Measurements from ENCODE around the gene BABAM2.

Gene BABAM2

GRCh38 chr2:28318023-28318422, 427.5 kb downstream of the BABAM2 start:
- no peaks in the 10 kb centered on the region for H3K36me3 Mint-ChIP-seq
- no peak overlapping the region for H3K4me3 Mint-ChIP-seq
- H3K27me3 Mint-ChIP-seq: no peaks in the 10 kb centered on the region
- no peaks in the 10 kb centered on the region for H3K9me3 Mint-ChIP-seq
- H3K4me1 Mint-ChIP-seq: no peaks in the 10 kb centered on the region
- H3K27ac Mint-ChIP-seq: no peak overlapping the region

GRCh38 chr2:28318462-28319117, 428.1 kb downstream of the BABAM2 start:
- no peak overlapping the region for H3K27ac Mint-ChIP-seq
- no peak overlapping the region for H3K4me3 Mint-ChIP-seq
- no peaks in the 10 kb centered on the region for H3K36me3 Mint-ChIP-seq
- no peaks in the 10 kb centered on the region for H3K27me3 Mint-ChIP-seq
- H3K4me1 Mint-ChIP-seq: no peaks in the 10 kb centered on the region
- no peaks in the 10 kb centered on the region for H3K9me3 Mint-ChIP-seq

GRCh38 chr2:28319118-28320008, 428.8 kb downstream of the BABAM2 start:
- no peaks in the 10 kb centered on the region for H3K36me3 Mint-ChIP-seq
- H3K4me3 Mint-ChIP-seq: no peak overlapping the region
- H3K27ac Mint-ChIP-seq: no peak overlapping the region
- no peaks in the 10 kb centered on the region for H3K9me3 Mint-ChIP-seq
- no peaks in the 10 kb centered on the region for H3K4me1 Mint-ChIP-seq
- H3K27me3 Mint-ChIP-seq: no peaks in the 10 kb centered on the region

- no peaks in the 10 kb centered on the region for H3K36me3 Mint-ChIP-seq
- H3K27me3 Mint-ChIP-seq: no peaks in the 10 kb centered on the region
- peaks cover under 1% of the 10 kb centered on the region for H3K4me1 Mint-ChIP-seq
- H3K9me3 Mint-ChIP-seq: no peaks in the 10 kb centered on the region
- H3K4me3 Mint-ChIP-seq: no peak overlapping the region
- H3K27ac Mint-ChIP-seq: no peak overlapping the region
These were observed 429.5 kb downstream of the BABAM2 start for GRCh38 chr2:28320009-28320365.

DNA sequence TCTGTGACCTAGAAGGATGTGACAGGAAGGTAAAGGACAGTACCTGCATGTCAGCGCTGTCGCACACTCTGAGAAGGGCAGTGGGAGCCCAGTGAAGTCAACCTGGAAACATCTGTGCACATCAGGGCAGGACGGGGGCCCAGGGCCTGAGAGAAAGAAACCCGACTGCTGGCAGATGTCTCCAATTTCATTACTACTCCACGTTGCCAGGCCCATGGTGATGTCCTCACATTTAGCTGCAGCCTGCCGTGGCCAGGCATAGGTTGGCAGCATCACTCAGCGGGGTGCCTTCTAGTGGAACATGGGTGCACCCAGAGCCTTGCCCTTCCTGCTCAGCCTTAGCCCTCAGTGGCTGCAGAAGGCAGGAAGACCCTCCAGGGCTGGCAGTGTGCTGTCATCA, 429.8 kb downstream of the BABAM2 start:
- H3K27ac Mint-ChIP-seq: no peak overlapping the region

DNA sequence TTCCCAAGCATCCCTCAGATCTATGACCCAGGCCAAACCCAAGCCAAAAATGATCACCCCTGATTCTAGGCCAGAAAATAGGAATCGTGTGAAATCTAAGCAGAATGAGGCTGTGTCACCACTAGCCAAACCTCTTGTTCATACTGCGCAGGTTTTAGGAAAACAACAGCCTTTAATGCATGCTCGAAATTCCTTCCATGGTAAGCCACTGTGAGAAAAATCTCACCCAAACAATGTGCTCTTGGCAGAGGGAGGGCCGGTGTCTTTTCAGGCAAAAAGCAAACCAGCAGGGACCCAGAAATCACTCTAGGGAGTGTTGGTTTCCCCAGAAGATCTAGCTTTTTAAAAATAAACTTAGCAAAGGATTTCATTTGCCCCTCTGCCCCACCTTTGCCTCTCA, 430.9 kb downstream of the BABAM2 start:
- no peak overlapping the region for H3K4me3 Mint-ChIP-seq
- no peaks in the 10 kb centered on the region for H3K27me3 Mint-ChIP-seq
- peaks cover 3% of the 10 kb centered on the region for H3K4me1 Mint-ChIP-seq
- no peaks in the 10 kb centered on the region for H3K9me3 Mint-ChIP-seq
- H3K27ac Mint-ChIP-seq: no peak overlapping the region
- no peaks in the 10 kb centered on the region for H3K36me3 Mint-ChIP-seq

More for the DNA sequence above, 429.8 kb downstream of the BABAM2 start:
- H3K9me3 Mint-ChIP-seq: no peaks in the 10 kb centered on the region
- no peak overlapping the region for H3K4me3 Mint-ChIP-seq
- H3K36me3 Mint-ChIP-seq: no peaks in the 10 kb centered on the region
- peaks cover 3% of the 10 kb centered on the region for H3K4me1 Mint-ChIP-seq
- H3K27me3 Mint-ChIP-seq: no peaks in the 10 kb centered on the region

- Mint-ChIP-seq H3K27me3 (no peaks in the 10 kb centered on the region), H3K4me1 (peaks cover 3% of the 10 kb centered on the region), H3K4me3 (no peak overlapping the region), H3K9me3 (no peaks in the 10 kb centered on the region), H3K27ac (no peak overlapping the region), H3K36me3 (no peaks in the 10 kb centered on the region)
These were observed 431.5 kb downstream of the BABAM2 start for GRCh38 chr2:28322051-28322450.

DNA sequence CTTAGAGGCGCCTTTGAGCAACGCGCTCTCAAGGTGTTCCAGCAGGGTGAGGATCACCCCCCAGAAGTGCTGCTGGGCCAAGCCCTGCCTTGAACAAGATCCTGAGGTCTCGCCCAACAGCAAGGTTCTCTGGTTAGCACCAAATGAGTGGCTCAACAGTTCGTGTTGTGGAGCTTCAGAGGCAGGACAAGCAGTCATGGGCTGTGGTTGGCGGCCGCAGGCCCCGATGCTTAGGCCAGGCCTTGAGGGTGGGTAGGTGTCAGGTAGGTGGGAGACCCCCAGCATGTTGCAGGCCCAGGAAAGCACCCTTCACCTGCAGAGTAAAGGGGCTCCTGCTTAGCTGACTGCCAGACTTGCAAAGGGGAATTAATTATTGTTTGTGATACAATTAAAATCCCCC, 431.9 kb downstream of the BABAM2 start:
- Mint-ChIP-seq H3K4me1 (peaks cover 3% of the 10 kb centered on the region), H3K4me3 (no peak overlapping the region), H3K27ac (no peak overlapping the region), H3K27me3 (no peaks in the 10 kb centered on the region), H3K9me3 (no peaks in the 10 kb centered on the region), H3K36me3 (peaks cover 1% of the 10 kb centered on the region)

GRCh38 chr2:28322981-28323396, 432.5 kb downstream of the BABAM2 start:
- H3K4me3 Mint-ChIP-seq: no peak overlapping the region
- no peaks in the 10 kb centered on the region for H3K27me3 Mint-ChIP-seq
- H3K4me1 Mint-ChIP-seq: peaks cover 3% of the 10 kb centered on the region
- H3K36me3 Mint-ChIP-seq: peaks cover 3% of the 10 kb centered on the region
- no peak overlapping the region for H3K27ac Mint-ChIP-seq
- no peaks in the 10 kb centered on the region for H3K9me3 Mint-ChIP-seq

GRCh38 chr2:28325173-28325566, 434.6 kb downstream of the BABAM2 start:
- peaks cover 11% of the 10 kb centered on the region for H3K36me3 Mint-ChIP-seq
- H3K27ac Mint-ChIP-seq: no peak overlapping the region
- H3K4me3 Mint-ChIP-seq: no peak overlapping the region
- peaks cover 3% of the 10 kb centered on the region for H3K4me1 Mint-ChIP-seq
- no peaks in the 10 kb centered on the region for H3K27me3 Mint-ChIP-seq
- no peaks in the 10 kb centered on the region for H3K9me3 Mint-ChIP-seq

- Mint-ChIP-seq H3K4me3 (no peak overlapping the region), H3K27me3 (no peaks in the 10 kb centered on the region), H3K4me1 (peaks cover 3% of the 10 kb centered on the region), H3K27ac (no peak overlapping the region), H3K9me3 (no peaks in the 10 kb centered on the region), H3K36me3 (peaks cover 11% of the 10 kb centered on the region)
These were observed 435.3 kb downstream of the BABAM2 start for GRCh38 chr2:28325567-28326468.

- H3K4me3 Mint-ChIP-seq: no peak overlapping the region
- no peaks in the 10 kb centered on the region for H3K9me3 Mint-ChIP-seq
- H3K27me3 Mint-ChIP-seq: no peaks in the 10 kb centered on the region
- H3K27ac Mint-ChIP-seq: no peak overlapping the region
- peaks cover 11% of the 10 kb centered on the region for H3K36me3 Mint-ChIP-seq
- H3K4me1 Mint-ChIP-seq: peaks cover 3% of the 10 kb centered on the region
These were observed 435.9 kb downstream of the BABAM2 start for GRCh38 chr2:28326469-28326805.

DNA sequence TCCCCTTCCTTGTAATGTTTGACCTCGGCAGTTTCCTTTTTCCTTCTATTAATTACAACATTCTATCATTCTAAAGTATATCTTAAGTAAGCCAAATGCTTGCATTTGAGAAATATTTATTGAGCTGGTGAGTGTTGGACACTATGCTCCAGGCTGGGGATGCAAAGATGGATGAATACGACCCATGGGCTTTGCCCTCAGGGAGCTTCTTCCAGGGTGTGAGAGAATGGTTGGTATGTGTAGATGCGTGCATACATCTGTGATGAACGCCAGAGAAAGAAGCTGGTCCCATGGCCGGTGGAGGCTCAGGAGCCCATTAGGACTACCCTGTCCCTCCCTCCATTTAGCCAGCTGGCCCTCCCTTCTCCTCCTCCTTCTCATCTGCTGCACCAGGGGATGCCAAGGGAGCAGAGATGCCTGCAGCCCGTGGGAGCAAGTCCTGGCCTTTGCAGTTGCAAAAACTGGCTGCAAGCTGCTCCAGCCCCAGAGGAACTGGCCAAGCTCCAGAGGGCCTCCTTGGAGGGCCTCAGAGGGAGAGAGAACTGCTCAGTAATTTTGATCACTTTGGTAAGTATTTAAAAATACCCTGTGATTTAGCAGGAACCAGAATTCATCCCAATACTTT, 436.5 kb downstream of the BABAM2 start:
- H3K4me1 Mint-ChIP-seq: peaks cover 3% of the 10 kb centered on the region
- no peaks in the 10 kb centered on the region for H3K9me3 Mint-ChIP-seq
- H3K27ac Mint-ChIP-seq: no peak overlapping the region

DNA sequence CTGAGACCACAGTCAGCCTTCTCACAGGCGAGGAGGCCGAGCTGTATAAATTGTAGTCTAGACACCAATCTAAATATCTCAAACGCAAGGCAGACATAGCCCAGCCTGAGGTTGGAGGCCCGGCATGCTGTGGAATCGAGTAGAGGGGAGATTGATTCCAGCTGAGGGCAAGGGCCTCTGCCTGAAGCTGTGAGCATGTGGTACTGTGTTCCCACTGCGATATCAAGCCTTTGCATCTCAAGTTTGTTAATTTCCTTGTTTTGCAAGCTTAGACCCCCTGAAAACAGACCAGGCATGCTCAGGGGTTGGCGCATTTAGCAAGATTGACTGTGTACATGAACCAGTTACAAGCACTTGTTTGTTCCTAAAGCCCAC, 437.0 kb downstream of the BABAM2 start:
- Mint-ChIP-seq H3K4me3 (no peak overlapping the region), H3K27ac (no peak overlapping the region), H3K4me1 (peaks cover 3% of the 10 kb centered on the region), H3K27me3 (no peaks in the 10 kb centered on the region), H3K36me3 (peaks cover 11% of the 10 kb centered on the region), H3K9me3 (no peaks in the 10 kb centered on the region)

More for the DNA sequence above, 436.5 kb downstream of the BABAM2 start:
- Mint-ChIP-seq H3K27me3 (no peaks in the 10 kb centered on the region), H3K4me3 (no peak overlapping the region), H3K36me3 (peaks cover 11% of the 10 kb centered on the region)

Data from activated naive CD4-positive, alpha-beta T cell treated with anti-CD3 and anti-CD28 coated beads, Interleukin-2, amount 50 U/mL, for 24 hours (primary cell).